Measurements from ENCODE around the gene HEXA. TPM values are rescaled to one million over a fixed set of nuclear protein-coding genes. Genes with fewer than 3 reads are reported as not detected.

HEXA gene
- total RNA-seq, 1 donor from 2014 or later: 96.1 TPM

DNA sequence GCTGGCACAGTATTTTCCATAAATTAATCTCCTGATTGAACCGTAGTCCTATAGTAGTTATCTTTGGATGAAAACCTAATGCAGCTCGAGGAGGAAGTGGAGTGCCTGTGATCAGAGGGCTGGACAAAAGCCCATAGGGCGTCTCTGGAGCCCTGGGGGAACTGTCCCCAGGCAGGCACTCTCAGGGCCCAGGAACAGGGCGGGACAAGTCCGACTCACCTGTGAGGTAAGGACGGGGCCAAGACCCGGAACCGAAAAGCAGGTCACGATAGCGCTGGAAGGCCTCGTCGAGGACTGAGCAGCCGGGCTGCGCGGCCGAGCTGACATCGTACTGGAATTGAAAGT, 341 bp downstream of the HEXA start:
- peak; percentile 45 for DNase-seq (ENCODE audit: low spot score)

DNA sequence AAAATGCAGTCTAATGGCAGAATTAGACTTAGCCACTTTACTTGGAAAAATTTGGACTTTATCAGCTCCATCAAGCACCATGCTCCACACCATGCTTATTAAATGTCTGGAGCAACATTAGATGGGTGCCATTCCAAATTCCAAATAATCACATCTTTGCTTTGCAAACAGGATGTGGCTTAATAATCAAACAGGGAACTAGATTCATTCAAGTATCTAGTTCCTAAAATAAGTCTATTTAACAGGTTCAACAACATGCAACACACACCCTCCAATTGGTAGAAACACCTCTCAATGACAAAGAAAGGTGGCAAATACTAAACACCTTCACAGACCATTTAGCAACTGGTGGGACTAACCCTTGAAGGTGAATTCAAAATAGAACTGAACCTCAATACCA, 3.5 kb downstream of the HEXA start:
- no peak for DNase-seq (ENCODE audit: low spot score)

DNA sequence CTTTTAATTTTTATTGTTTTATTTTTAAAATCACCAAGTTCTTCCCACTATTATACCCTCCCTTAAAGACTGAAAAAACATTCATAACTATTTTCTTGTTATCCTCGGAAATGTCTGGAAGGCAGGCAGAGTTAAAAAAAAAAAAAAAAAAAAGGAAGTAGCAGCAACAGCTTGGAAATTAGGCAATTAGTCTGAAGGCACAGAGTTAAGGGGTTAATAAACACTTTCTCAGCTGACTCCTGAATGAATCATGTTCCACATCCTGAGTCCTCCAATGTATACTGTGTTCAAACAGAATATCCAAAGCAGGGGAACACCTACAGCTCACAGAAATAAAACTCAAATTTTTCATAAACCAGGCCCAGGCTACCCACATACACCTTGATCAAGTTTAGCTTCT, 5.8 kb downstream of the HEXA start:
- no peak for DNase-seq (ENCODE audit: low spot score)

DNA sequence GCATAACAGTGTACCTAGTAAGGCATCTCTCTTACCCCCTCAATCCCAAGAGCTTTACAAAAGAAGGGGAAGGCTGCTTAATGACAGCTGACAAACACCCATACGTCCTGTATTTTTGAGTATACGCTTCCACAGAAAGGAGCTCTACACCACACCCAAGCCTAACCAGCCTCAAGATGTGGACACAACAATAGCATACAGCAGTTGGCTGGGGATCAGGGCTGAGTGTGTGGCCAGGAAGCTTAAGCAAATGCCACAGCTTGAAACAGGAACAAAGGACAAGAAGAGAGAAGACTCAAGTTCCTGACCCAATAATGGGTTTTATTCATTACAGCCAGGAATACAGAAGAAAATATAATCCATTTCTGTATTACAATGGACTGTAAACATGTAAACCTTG, 6.9 kb downstream of the HEXA start:
- DNase-seq (ENCODE audit: low spot score): no peak

DNA sequence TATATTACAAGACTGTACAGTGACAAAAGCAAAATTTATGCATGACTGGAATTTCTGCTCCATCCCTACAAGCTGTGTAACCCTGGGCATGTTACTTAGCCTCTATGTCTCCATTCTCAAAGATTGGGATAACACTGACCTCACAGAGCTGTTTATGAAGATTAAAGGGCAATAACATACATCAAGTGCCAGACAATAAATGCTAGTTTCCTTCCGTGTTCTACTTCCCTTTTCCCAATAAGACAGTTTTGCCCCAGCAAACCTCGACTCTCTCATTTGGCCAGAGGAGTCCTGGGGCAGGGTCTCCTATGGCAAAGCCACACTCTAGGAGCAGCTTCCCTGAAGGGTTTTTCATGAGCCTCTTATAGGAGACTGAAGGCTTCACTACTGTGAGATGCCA, 7.5 kb downstream of the HEXA start:
- no peak for DNase-seq (ENCODE audit: low spot score)

DNA sequence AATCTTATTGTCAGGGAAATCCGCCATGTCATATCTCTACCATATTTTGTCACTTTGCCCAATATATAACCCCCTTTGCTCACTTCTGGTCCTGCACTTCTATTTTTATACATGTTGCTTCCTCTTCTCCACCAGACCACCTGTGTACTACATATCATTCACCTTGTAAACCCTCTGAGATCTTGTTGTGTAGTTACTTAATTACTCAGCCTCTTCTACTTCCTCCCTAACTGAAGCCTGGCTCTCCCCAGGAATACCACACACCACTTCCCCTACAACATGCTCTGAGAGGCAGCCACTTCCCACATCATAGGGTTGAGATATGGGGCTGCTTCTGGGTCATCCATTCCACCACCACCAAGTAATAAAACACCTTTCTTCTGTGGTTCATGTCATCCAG, 10.0 kb downstream of the HEXA start:
- no peak for DNase-seq (ENCODE audit: low spot score)

DNA sequence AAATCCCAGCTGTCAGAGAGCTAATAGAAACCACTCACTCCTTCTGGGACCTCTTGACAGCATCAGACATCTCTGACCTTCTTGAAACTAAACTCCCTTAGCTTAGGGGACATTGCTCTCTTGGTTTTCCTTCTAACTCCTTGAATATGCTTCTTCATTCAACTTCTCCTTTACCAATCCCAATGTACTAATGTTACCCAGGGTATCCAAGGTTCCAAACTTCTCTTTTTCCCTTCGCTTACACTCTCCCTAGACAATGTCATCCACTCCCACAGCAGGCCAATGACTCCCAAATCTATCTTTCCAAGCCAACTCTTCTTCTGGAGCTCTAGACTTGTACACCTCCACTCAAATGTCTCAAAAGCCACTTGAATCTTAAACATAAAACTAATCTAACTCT, 14.6 kb downstream of the HEXA start:
- no peak for DNase-seq (ENCODE audit: low spot score)

DNA sequence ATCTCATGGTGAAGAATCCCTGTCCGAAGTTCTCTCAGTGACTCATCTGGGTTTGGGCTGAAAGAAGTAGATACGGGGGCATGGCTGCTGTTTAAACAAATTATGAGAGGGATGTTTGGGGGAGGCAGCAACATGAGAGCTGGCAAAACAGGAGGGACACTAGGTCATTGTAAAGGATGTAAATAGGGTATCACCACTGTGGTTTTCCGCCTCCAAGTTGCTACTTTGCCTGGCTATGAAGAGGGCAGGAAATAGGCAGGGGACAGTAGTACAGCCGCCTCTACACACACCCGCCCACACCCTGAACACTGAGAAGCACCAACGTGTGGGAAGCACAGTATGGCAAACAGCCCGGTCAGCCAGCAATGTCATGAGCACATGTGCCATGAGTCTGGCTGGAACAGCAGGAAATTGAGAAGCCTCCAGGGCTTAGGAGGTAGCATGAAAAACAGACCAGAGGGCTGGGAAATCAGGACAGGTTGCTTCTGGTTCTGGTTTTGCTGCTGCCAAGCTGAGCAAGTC, 17.1 kb downstream of the HEXA start:
- peak; percentile 44 for DNase-seq (ENCODE audit: low spot score)

DNA sequence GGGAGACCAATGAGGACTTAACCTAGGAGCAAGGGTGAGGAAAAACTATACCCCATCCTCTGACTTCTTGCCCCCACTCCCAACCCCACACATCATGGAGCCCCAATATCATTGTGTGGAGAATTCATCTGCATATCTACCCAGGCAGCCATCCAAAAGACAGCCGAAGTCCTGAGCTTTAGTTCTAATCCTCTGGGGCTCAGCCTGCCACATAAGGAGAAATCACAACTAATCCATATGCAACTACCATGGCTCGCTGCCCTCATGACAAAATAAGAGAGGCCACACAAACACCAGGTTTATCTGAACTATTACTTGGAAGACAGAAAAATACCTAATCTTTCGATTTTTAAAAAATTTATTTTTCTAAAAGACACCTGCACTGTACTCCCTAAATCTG, 17.7 kb downstream of the HEXA start:
- DNase-seq (ENCODE audit: low spot score): no peak

DNA sequence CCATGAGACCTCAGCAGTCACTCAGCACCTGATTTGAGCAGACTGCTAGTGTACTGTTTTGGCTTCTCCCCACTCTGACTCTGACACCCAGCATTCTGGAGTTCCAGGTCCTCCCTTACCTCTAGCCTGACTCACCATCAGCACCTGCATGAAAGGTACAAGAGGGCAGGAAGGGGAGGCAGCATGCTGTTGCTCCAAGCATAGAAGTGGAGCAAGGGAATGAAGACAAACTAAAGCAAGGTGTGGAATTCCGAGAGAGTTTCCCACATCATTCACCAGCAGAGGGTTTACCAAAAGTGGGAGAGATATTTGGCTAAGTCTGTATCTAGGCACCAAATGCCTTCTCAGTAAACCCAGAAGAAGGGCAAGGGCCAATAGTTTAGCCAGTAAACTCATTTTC, 21.3 kb downstream of the HEXA start:
- no peak for DNase-seq (ENCODE audit: low spot score)

DNA sequence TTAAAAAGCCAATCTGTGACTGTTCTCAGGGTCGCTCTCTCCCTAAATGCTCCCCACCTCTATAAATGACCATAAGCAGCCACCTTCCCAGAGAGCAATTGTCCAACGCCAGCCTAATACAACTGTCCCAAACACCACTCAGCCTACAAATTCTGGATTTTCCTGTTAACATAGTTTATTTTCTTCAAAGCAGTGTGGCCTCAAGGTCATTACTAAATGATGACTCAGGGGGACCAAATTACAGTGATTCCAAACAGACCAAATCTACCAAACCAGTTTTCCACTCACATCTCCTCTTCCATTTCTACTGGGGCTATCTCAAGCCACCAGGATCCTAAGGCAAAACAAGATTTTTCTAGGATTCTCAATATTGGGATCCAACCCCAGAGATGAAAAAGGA, 22.5 kb downstream of the HEXA start:
- no peak for DNase-seq (ENCODE audit: low spot score)

DNA sequence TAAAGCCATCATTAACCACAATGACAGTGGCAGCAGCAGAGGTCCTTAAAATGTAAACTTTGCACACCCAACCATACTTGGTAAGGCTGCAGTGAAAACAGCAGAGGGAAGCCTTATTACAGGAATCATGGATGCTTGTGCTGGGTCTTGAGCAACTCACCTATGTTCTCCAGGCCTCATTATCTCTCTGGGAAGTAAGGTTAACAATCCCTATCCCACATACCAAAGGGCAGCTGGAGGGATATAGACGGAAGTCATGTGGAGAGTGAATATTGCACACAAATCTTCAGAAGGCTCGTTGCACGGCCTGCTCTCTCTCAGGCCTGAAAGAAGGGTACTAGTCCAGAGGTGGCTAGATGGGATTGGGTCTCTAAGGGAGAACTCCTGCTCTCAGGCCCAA, 30.0 kb downstream of the HEXA start:
- DNase-seq (ENCODE audit: low spot score): no peak

DNA sequence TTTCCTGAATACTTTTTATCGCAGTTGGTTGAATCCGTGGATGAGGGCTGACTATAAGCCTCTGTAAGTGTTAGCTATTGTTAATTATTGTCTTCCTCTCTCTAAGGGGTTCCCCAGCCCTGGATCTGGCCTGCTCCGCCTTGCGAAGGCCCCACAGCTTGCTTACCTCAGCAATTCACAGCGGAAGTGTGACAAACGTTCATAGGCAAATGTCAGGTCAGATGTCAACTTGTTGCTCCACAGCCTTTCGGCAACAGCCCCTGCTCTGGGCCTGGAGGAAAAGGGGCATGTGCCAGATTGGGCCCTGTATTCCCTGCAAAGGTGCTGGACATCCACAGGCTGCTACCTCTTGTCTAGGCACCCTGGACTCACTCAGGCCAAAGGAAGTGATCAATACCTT, 30.5 kb downstream of the HEXA start:
- no peak for DNase-seq (ENCODE audit: low spot score)

DNA sequence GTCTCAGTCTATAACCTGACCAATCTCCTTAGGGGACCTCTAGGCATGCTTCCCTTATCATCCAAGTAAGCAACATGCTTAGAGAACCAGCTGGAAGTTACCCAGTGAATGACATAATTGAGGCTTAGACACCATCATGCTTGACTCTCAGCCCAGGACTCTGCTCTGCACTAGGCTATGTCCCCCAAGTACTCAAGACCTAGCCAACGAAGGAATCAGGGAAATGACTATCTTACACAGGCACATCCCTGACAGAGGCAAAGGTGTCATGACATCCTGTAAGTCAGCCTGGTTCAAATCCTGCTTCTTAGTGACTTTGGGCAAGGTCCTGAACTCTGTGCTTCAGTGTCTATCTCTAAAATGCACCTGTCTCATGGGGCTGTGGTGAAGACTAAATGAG, 31.2 kb downstream of the HEXA start:
- no peak for DNase-seq (ENCODE audit: low spot score)

DNA sequence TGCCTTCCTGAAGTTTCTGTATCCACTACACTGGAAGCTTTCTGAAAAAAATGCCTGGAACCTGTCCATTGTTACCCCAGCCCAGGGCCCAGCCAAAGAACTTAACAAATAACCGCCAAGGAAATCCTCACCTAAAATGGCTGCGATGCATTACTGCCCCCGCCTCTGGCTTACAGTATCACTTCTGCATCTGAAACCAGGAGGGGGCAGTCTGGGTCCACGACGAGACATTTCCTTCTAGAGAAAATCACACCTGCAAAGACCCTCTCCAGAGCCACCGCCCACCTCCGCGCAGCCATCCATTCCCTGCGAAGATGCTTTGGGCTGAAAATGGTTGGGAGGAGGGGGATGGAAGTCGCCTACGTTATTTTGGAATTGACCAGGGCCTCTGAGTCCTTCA, 33.4 kb downstream of the HEXA start:
- DNase-seq (ENCODE audit: low spot score): no peak

DNA sequence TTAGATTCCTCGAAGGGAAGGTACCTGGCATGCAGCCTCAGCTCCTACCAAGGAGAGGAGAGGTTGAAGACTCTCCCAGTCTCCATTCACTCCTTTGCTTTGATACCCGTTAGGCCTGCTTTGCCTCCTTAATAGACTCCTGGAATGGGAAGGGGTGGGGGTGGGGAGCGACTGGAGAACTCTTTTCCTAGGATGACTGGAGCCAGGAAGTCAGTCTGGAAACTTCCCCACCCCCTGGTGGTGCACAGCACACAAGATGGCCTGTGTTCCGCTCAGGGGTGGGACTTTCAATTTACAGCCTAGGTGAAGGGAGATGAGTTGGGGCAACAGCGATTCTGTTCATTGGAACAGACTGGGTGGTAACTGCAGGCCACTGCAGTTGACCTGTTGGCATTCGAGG, 34.5 kb downstream of the HEXA start:
- DNase-seq (ENCODE audit: low spot score): no peak

DNA sequence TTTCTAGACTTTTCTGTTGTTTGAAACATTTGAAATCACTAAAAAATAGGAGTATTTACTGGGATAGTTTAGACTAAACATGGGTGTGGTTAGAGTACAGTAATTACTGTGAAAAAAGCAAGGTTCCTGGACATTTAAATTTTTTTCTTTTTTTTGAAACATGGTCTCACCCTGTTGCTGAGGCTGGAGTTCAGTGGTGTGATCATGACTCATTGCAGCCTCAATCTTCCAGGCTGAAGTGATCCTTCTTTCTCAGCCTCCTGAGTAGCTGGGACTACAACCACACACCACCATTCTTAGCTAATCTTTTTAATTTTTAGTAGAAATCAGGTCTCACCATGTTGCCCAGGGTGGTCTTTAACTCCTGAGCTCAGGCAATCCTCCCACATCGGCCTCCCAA, 35.4 kb downstream of the HEXA start:
- DNase-seq (ENCODE audit: low spot score): no peak

DNA sequence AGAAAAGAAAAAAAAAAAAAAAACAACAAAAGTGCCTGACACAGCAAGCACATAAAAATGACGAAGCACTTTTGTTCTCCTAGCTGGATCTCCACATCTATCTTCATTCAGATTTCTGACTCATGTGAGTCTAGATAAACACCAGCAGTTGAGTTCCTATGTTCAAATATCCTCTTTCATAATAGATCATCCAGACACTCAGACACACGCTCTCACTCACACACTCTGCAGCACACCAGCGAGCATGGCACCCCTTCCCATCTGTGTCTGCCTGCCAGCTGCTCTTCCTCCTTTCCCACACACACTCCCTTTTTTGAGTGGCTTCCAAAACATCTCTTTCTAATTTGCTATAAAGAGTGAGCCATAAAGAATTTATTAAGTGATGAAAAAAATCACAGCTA, 36.0 kb downstream of the HEXA start:
- no peak for DNase-seq (ENCODE audit: low spot score)

DNA sequence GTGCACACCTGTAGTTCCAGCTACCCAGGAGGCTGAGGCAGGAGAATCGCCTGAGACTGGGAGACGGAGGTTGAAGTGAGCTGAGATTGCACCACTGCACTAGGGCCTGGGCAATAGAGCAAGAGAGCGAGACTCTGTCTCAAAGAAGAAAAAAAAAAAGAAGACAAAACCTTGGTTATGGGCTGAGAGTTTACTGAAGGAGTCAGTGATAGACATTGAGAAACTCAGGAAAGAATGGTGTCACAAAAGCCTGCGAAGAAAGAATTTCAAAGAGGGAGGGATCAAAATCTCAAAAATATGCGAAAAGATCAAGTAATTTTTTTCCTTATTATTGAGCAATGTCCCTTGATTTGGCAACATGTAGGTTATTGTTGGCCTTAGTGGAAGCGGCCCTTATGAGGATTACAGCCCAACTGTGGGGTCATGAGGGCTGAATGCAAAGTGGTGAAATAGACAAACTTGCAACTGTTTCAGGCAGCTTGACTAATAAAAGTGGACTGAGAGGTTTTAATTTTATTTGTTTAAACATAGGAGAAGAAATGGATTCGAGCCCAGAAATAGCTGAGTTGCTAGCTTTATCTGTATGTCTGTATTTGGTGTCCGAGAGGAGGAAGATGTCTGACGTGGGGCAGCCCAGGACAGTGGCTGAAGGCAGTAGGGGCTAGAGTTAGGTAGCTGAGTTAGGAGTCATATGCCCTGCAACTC, 37.0 kb downstream of the HEXA start:
- no peak for DNase-seq (ENCODE audit: low spot score)

DNA sequence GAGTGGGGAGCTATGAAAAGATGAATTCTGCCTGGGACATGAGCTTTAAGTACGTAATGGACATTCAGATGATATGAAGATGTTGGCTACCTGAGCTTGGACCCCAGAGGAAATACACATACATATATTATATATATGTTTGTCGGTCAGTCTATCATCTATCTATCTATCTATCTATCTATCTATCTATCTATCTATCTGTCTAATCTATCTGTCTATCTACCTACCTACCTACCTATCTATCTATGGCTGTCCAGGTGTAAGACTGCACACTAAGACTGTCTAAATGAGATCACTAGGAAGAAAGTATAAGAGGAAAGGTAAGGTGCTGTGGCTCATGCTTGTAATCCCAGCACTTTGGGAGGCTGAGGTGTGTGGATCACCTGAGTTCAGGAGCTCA, 37.7 kb downstream of the HEXA start:
- DNase-seq (ENCODE audit: low spot score): no peak

DNA sequence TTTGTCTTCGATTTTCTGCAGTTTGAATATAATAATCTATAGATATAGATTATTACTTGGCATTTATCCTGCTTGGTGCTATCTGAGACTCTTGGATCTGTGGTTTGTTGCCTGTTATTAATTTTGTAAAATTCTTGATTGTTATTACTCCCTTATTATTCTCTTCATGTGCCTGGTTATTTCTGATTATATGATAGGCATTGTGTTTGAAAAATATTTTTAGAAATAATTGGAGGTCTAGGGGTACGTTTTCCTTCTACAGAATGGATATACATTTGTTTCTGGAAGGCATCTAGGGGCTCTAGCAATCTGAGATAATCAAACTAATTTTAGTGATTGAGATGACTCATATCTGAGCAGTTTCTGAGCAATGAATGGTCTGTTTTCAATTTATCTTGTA, 41.0 kb downstream of the HEXA start:
- DNase-seq (ENCODE audit: low spot score): no peak

DNA sequence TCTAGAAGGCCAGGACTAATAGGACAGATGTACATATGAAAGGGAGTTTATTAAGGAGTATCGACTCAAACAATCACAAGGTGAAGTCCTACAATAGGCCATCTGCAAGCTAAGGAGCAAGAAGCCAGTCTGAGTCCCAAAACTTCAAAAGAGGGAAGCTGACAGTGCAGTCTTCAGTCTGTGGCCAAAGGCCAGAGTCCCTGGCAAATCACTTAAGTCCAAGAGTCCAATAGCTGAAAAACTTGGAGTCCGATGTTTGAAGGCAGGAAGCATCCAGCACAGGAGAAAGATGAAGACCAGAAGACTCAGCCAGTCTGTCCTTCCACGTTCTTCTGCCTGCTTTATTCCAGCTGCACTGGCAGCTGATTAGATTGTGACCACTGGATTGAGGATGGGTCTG, 44.8 kb downstream of the HEXA start:
- DNase-seq (ENCODE audit: low spot score): no peak

DNA sequence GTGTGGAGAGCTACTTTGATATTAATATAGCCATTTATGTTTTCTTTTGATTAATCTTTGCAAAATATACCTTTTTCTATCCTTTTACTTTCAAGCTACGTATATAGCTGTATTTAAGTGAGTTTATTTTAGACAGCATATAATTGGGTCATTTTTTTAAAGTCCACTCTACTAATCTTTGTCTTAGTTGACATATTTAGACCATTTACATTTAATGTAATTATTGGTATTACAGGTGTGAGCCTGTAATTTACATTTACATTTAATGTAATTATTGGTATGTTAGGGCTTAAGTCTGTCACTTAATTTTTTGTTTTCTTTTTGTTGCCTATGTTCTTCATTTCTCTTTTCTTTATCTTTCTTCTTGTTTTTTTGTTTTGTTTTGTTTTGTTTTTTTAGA, 52.1 kb downstream of the HEXA start:
- no peak for DNase-seq (ENCODE audit: low spot score)

DNA sequence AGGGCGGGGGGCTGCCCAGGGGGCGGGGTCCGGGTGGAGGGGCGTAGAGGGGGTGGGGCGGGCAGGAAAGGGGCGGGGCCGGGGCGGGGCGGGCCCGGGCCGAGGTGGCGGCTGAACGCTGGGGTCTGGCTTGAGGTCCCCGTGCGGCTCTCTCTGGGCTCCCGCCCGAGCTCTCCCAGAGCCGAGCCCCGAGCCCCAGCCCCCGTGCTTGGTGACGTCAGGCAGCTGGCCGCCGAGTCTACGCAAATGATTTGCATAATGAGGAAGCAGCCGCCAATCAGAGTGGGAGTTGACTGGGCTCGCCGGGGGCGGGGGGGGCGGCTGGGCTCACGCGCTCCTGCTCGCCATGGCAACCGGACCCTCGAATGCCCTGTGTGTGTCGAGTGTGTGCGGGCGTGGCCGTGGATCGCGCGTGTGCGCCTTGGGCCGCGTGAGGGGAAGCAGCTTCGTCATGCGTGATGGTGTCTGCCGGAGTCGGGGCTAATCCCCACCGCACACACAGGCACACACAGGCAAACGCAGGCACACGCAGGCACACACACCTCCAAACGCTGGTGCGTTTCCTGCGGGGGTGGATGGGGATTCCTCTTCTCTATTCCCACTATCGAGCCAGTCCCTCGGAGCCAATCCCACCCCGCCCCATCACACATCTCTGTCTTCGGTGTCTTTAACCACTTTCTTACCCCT, 55.7 kb downstream of the HEXA start, which contains the start of gene CELF6:
Gene CELF6 (minus strand): TSS at position 173 of the 687 bp plus-strand sequence. CDS start 283 bp downstream, outside the sequence.
- peak; percentile 72 for DNase-seq (ENCODE audit: low spot score)

Measured in mucosa of gallbladder (tissue), 1 donor.